Measurements from ENCODE around the gene PPP2R3A.
"Not testable (repeated sequence)": the region's sequence is repeated elsewhere in the genome, so short reads cannot be mapped to it uniquely, and the experiment has no call there.

- TF ChIP-seq CTCF (conservative IDR thresholded peaks at IDR 0.05 in 1 of 2, IDR thresholded peaks at IDR 0.05 in 1 of 2; ENCODE audit: low read depth in 1 of 2, low read length in 2 of 2); EZH2 (IDR thresholded peaks at IDR 0.05; ENCODE audit: low read length, missing control alignments): not testable (repeated sequence)
Observed at GRCh38 chr3:136131647-136132046, 166.1 kb downstream of the PPP2R3A start.

Measured in fibroblast of lung (primary cell).